CD14-positive monocyte (primary cell): ENCODE data around the gene ST3GAL4. TPM values are rescaled to one million over a fixed set of nuclear protein-coding genes. Genes with fewer than 3 reads are reported as not detected.

ENCODE experiments used
- DNase-seq, 3 donors: peaks; one replicate each; pipeline ENCODE4 v3.0.0-alpha.2; 2011 to 2022
- H2AFZ ChIP-seq: 2 replicates; pipeline ENCODE4 v1.6.0; 2012; ENCODE audit warnings: mild to moderate bottlenecking, low read depth, low read length, inconsistent platforms; ENCODE audit not compliant: insufficient read depth, poor library complexity, severe bottlenecking
- H3K27ac ChIP-seq, 2 donors: 1 replicate in 1 of 2; 2 replicates in 1 of 2; pipeline ENCODE4 v1.5.1; 2012 to 2013; ENCODE audit warnings: low read length in 2 of 2, control low read depth in 1 of 2, inconsistent platforms in 1 of 2, low read depth in 1 of 2, mild to moderate bottlenecking in 1 of 2
- H3K27me3 ChIP-seq, 2 donors: one replicate each; pipeline versions ENCODE4 v1.6.0 to v1.6.1; 2011 to 2013; ENCODE audit warnings: low read length in 2 of 2; ENCODE audit not compliant: control insufficient read depth in 2 of 2, insufficient read depth in 2 of 2
- H3K36me3 ChIP-seq, 2 donors: replicated peaks in 1 of 2; 1 replicate in 1 of 2; 2 replicates in 1 of 2; pipeline versions ENCODE4 v1.5.1 to v1.6.1; 2012 to 2013; ENCODE audit warnings: low read length in 2 of 2, control low read depth in 1 of 2, inconsistent platforms in 1 of 2, mild to moderate bottlenecking in 1 of 2; ENCODE audit not compliant: insufficient read depth in 2 of 2, control insufficient read depth in 1 of 2
- H3K4me1 ChIP-seq, 2 donors: 1 replicate in 1 of 2; 2 replicates in 1 of 2; pipeline versions ENCODE4 v1.5.1 to v1.6.1; 2012 to 2013; ENCODE audit warnings: low read length in 2 of 2, control low read depth in 1 of 2, inconsistent platforms in 1 of 2, mild to moderate bottlenecking in 1 of 2, moderate library complexity in 1 of 2; ENCODE audit not compliant: insufficient read depth in 2 of 2, control insufficient read depth in 1 of 2
- H3K4me2 ChIP-seq: replicated peaks from 2 replicates; pipeline ENCODE3; 2012; ENCODE audit warnings: low read length, moderate library complexity, mild to moderate bottlenecking; ENCODE audit not compliant: poor library complexity, severe bottlenecking; ENCODE audit errors: extremely low read depth
- H3K4me3 ChIP-seq, 3 experiments: fragments of 200-600 bp in 1 of 3; sonication (generic) in 1 of 3; replicated peaks in 1 of 3; 1 replicate in 2 of 3; 2 replicates in 1 of 3; pipeline ENCODE4 v1.5.1; 2011 to 2013; ENCODE audit warnings: low read length in 3 of 3, mild to moderate bottlenecking in 3 of 3, control low read depth in 2 of 3, low read depth in 2 of 3, inconsistent platforms in 1 of 3, moderate library complexity in 1 of 3
- H3K79me2 ChIP-seq: 2 replicates; pipeline ENCODE4 v1.6.0; 2012; ENCODE audit warnings: mild to moderate bottlenecking, control low read depth, inconsistent platforms, low read length, moderate library complexity; ENCODE audit not compliant: insufficient read depth
- H3K9ac ChIP-seq: 2 replicates; pipeline ENCODE4 v1.6.0; 2017; ENCODE audit warnings: low read length, mild to moderate bottlenecking; ENCODE audit not compliant: insufficient read depth, poor library complexity, severe bottlenecking
- H3K9me3 ChIP-seq, 2 donors: replicated peaks in 1 of 2; 1 replicate in 1 of 2; 2 replicates in 1 of 2; pipeline versions ENCODE4 v1.5.1 to v1.6.1; 2012 to 2013; ENCODE audit warnings: low read length in 2 of 2, control low read depth in 1 of 2; ENCODE audit not compliant: control insufficient read depth in 1 of 2, insufficient read depth in 1 of 2
- H4K20me1 ChIP-seq: 2 replicates; pipeline ENCODE4 v1.6.0; 2012; ENCODE audit warnings: mild to moderate bottlenecking, low read length, control low read depth, moderate library complexity; ENCODE audit not compliant: insufficient read depth
- H3K27ac Mint-ChIP-seq, 7 donors: one replicate each; pipeline ENCODE4 v1.8.0; 2020; ENCODE audit warnings: mild to moderate bottlenecking in 7 of 7, mixed read lengths in 7 of 7, moderate library complexity in 6 of 7, inconsistent platforms in 2 of 7
- H3K27me3 Mint-ChIP-seq, 3 donors: one replicate each; pipeline ENCODE4 v1.8.0; 2021 to 2022; ENCODE audit warnings: low read depth in 3 of 3, mild to moderate bottlenecking in 3 of 3, mixed read lengths in 3 of 3, moderate library complexity in 3 of 3, inconsistent platforms in 1 of 3
- H3K36me3 Mint-ChIP-seq, 2 donors: one replicate each; pipeline ENCODE4 v1.8.0; 2020; ENCODE audit warnings: mixed read lengths in 2 of 2, inconsistent platforms in 1 of 2, mild to moderate bottlenecking in 1 of 2
- H3K4me1 Mint-ChIP-seq: one replicate; pipeline ENCODE4 v1.8.0; 2020; ENCODE audit warnings: mild to moderate bottlenecking, mixed read lengths
- H3K4me3 Mint-ChIP-seq, 2 donors: one replicate each; pipeline ENCODE4 v1.8.0; 2020; ENCODE audit warnings: mild to moderate bottlenecking in 2 of 2, mixed read lengths in 2 of 2, moderate library complexity in 1 of 2
- H3K9me3 Mint-ChIP-seq, 7 donors: one replicate each; pipeline ENCODE4 v1.8.0; 2020 to 2022; ENCODE audit warnings: mixed read lengths in 7 of 7, mild to moderate bottlenecking in 6 of 7, moderate library complexity in 6 of 7, inconsistent platforms in 2 of 7
- CTCF ChIP-seq: fragments of 200-600 bp; IDR thresholded peaks from one replicate; pipeline ENCODE4 v1.8.0; 2022; ENCODE audit warnings: antibody characterized with exemption, mild to moderate bottlenecking
- WGBS: methylation state at CpG from one replicate; pipeline ENCODE4 v1.1.5; 2013; ENCODE audit warnings: missing lambda C conversion rate; ENCODE audit not compliant: insufficient coverage; 5-methylcytosine and 5-hydroxymethylcytosine counted together
- intact Hi-C, 2 donors: fragments of 100-400 bp; cut with micrococcal nuclease; formaldehyde crosslinking; loops; one replicate each; pipeline versions ENCODE4 v1.15.0 to v1.15.1; 2023
- polyA plus RNA-seq, 3 donors: library from polyadenylated mRNA; depleted of rRNA in 1 of 3; unstranded in 2 of 3; stranded (reverse) in 1 of 3; fragments of 300-500 nt in 2 of 3; fragments of >200 nt in 1 of 3; fragmentation: Illumina TruSeq in 2 of 3; gene quantifications; 1 replicate in 2 of 3; 2 replicates in 1 of 3; pipeline ENCODE4 v1.2.3, GENCODE V29; 2012 to 2021

Gene ST3GAL4
- polyA plus RNA-seq, 3 donors, result 7.8 to 14.3 (median 10.1) TPM

GRCh38 chr11:126426820-126427749, 71.6 kb downstream of the ST3GAL4 start:
- Histone ChIP-seq H3K27ac (no peak overlapping the region), H3K9me3 (no peaks in the 10 kb centered on the region), H3K27me3 (no peaks in the 10 kb centered on the region), H2AFZ (no peak overlapping the region), H3K4me2 (no peak overlapping the region), H3K9ac (no peak overlapping the region), H3K79me2 (no peaks in the 10 kb centered on the region), H3K36me3 (no peaks in the 10 kb centered on the region), H4K20me1 (no peaks in the 10 kb centered on the region), H3K4me3 (no peak overlapping the region), H3K4me1 (no peaks in the 10 kb centered on the region)
- no peaks in the 10 kb centered on the region for H3K4me1 Mint-ChIP-seq
- TF ChIP-seq CTCF, result no peak
- intact Hi-C loops, result no loop called here
- no peak for DNase-seq
- H3K4me3 Mint-ChIP-seq, result no peak overlapping the region
- WGBS, result 87% methylated on average over 7 of the region's 14 CpGs
- no peaks in the 10 kb centered on the region for H3K36me3 Mint-ChIP-seq
- H3K27me3 Mint-ChIP-seq, result peaks cover 2 to 7% (median 2%) of the 10 kb centered on the region in 3 donors
- H3K9me3 Mint-ChIP-seq, result no peaks in the 10 kb centered on the region
- no peak overlapping the region for H3K27ac Mint-ChIP-seq

GRCh38 chr11:126430581-126431335, 75.3 kb downstream of the ST3GAL4 start:
- Histone ChIP-seq H2AFZ (no peak overlapping the region), H3K4me1 (no peaks in the 10 kb centered on the region), H3K9me3 (no peaks in the 10 kb centered on the region), H3K27ac (no peak overlapping the region), H3K27me3 (no peaks in the 10 kb centered on the region), H4K20me1 (no peaks in the 10 kb centered on the region), H3K9ac (no peak overlapping the region), H3K79me2 (no peaks in the 10 kb centered on the region), H3K4me3 (no peak overlapping the region), H3K4me2 (no peak overlapping the region), H3K36me3 (no peaks in the 10 kb centered on the region)
- Mint-ChIP-seq H3K4me1 (no peaks in the 10 kb centered on the region), H3K27me3 (peaks cover 2 to 7% (median 2%) of the 10 kb centered on the region in 3 donors), H3K4me3 (no peak overlapping the region), H3K36me3 (no peaks in the 10 kb centered on the region), H3K27ac (no peak overlapping the region), H3K9me3 (no peaks in the 10 kb centered on the region)
- 94% methylated on average over 6 of the region's 10 CpGs for WGBS
- intact Hi-C loops, result no loop called here
- no peak for DNase-seq
- no peak for TF ChIP-seq CTCF
